ENCODE data around the gene LEMD3.

- TF ChIP-seq CTCF (IDR thresholded peaks at IDR 0.05) (no peak), POLR2AphosphoS5 (IDR thresholded peaks at IDR 0.05; ENCODE audit: low read depth, low read length) (no peak), TCF7L2 (IDR thresholded peaks at IDR 0.05; ENCODE audit: low read depth, low read length) (no peak), REST (IDR thresholded peaks at IDR 0.05; ENCODE audit: insufficient read depth in 1 of 2, low read depth in 2 of 2, low read length in 1 of 2) (no peak)
These were observed 60.1 kb downstream of the LEMD3 start for GRCh38 chr12:65229441-65229840.
